ENCODE measurements around the gene SLC22A1.

The SLC22A1 gene

DNA sequence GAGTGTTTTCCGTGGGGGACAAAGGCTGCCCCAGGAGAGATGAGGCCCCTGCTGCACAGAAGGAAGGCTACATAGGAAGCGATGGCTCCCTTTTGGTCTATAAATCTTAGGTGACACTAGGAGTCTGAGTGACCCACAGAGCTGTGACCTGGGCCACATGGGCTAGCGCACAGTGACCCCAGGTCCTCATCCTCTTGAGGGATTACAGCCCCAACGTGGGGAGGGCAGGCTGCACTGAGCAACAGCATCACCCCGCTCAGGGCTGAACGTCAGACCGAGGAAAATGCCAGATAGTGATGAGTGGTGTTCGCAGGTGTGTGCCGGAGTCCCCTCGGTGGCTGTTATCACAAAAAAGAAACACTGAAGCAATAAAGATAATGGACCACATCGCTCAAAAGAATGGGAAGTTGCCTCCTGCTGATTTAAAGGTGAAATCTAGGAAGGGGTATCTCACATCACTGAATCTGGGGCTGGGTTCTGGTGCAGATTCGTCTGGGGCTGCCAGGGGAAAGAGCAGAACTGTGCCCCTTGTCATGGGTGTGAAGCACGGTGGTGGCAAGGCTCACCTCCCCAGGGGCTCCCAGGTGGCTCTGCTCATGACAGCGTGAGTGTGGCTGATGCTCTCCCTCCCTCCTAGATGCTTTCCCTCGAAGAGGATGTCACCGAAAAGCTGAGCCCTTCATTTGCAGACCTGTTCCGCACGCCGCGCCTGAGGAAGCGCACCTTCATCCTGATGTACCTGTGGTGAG lies 14.5 kb downstream of the SLC22A1 start:
- H3K4me3 ChIP-seq (ENCODE audit: low read length): no peak overlapping the region
- no peak overlapping the region for H3K27ac ChIP-seq (ENCODE audit: low read length)
- H3K27me3 ChIP-seq (ENCODE audit: low read depth, low read length): no peaks in the 10 kb centered on the region
- TF ChIP-seq CTCF (IDR thresholded peaks at IDR 0.05; ENCODE audit: low read depth, low read length) (no peak), EZH2phosphoT487 (IDR thresholded peaks at IDR 0.05; ENCODE audit: low read depth) (no peak)
- no peaks in the 10 kb centered on the region for H3K79me2 ChIP-seq (ENCODE audit: low read length)
- no peaks in the 10 kb centered on the region for H3K36me3 ChIP-seq (replicated peaks; ENCODE audit: low read depth, low read length)
- no peak overlapping the region for H3K4me2 ChIP-seq (ENCODE audit: low read length)
- H2AFZ ChIP-seq (ENCODE audit: low read depth, low read length): no peak overlapping the region
- no peak overlapping the region for H3K9ac ChIP-seq (ENCODE audit: low read length)
- H3K4me1 ChIP-seq (ENCODE audit: low read length): peaks cover 14% of the 10 kb centered on the region
- no peaks in the 10 kb centered on the region for H4K20me1 ChIP-seq (ENCODE audit: insufficient read depth, low read length)
- H3K9me3 ChIP-seq (ENCODE audit: insufficient read depth, low read length): no peaks in the 10 kb centered on the region

DNA sequence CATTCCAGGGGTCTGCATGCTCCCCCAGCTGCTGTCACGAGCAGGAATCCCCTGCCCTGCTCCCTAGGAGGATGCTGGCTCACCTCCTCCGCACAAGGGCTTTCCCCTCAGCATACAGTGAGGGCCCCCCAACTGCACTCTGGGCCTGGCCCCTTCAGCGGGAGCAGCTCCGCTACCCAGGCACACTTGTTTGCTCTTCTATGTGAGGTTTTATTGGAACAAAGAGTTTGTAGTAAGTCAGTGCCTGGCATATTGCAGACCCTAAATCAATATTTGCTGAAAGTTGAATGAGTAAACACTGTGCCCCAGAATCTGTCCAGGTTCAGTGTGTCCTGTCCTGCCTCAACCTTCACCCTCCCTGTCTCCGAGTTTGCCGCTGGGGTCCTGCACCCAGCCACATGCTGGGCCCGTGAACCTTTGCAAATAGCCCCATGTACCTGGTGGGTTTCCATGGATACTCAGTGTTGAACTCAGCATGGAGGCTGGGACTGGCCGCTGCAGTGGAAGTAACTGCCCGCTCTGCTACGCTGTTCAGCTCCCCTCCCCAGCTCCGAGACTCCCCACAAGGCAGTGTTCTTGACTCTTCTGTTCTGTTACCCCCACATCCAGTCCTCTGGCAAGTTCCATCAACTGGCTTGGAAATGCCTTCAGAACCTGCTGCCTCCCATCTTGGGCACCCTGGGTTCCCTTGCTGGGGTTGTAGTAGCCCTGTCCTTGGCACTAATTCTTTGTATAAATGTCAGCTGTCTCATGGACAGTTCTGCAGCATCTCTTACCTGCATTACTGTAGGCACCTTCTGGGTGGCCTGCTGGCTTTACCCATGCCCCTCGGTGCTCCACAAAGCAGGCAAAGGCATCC lies 15.7 kb downstream of the SLC22A1 start:
- H3K4me1 ChIP-seq (ENCODE audit: low read length): peaks cover 14% of the 10 kb centered on the region
- H4K20me1 ChIP-seq (ENCODE audit: insufficient read depth, low read length): no peaks in the 10 kb centered on the region
- H3K36me3 ChIP-seq (replicated peaks; ENCODE audit: low read depth, low read length): no peaks in the 10 kb centered on the region
- H3K4me3 ChIP-seq (ENCODE audit: low read length): no peak overlapping the region
- H3K27me3 ChIP-seq (ENCODE audit: low read depth, low read length): no peaks in the 10 kb centered on the region
- H3K27ac ChIP-seq (ENCODE audit: low read length): no peak overlapping the region
- no peak overlapping the region for H2AFZ ChIP-seq (ENCODE audit: low read depth, low read length)
- no peak overlapping the region for H3K9ac ChIP-seq (ENCODE audit: low read length)
- H3K9me3 ChIP-seq (ENCODE audit: insufficient read depth, low read length): no peaks in the 10 kb centered on the region
- H3K4me2 ChIP-seq (ENCODE audit: low read length): no peak overlapping the region
- no peaks in the 10 kb centered on the region for H3K79me2 ChIP-seq (ENCODE audit: low read length)
- TF ChIP-seq CTCF (IDR thresholded peaks at IDR 0.05; ENCODE audit: low read depth, low read length) (no peak), EZH2phosphoT487 (IDR thresholded peaks at IDR 0.05; ENCODE audit: low read depth) (no peak)

DNA sequence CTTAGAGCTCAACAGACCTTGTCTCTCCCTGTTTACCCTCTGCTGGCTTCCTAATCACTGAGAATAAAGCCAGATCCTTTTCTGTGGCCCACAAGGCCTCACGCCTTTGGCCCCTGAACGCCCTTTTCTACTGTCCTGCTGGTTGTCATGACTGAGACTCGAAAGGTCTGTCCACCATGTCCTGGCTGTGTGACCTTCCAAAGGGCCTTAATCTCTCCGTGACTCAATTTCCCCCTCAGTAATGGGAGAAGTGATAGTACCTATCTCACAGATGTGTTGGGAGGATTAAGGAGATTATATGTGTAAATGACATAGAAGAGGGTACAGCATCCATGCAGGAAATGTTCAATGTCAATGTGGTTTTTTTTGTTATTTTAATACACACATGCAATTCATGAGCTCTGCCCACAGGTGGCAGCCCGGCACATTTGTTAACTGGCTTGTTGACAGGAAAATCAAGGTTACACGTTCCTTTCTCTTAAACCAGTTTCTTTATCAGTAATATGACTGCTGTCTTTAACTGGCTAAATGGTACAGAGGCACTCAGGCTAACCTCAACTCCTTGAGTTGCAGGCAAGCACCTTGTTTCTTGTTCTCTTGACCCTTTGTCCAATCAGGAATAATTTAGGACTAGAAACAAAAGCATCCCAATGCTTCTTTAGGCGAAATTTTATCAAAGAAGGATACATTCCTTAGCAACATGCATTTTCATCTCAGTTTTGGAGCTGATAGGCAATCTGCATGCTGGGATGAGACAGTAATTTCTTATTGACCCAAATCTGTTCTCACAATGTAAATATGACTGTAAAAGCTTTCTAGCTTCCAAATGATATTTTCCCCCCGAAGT lies 16.6 kb downstream of the SLC22A1 start:
- no peaks in the 10 kb centered on the region for H3K79me2 ChIP-seq (ENCODE audit: low read length)
- H2AFZ ChIP-seq (ENCODE audit: low read depth, low read length): no peak overlapping the region
- H3K4me1 ChIP-seq (ENCODE audit: low read length): peaks cover 14% of the 10 kb centered on the region
- H3K27ac ChIP-seq (ENCODE audit: low read length): no peak overlapping the region
- no peaks in the 10 kb centered on the region for H3K9me3 ChIP-seq (ENCODE audit: insufficient read depth, low read length)
- peak; percentile 62 for TF ChIP-seq CTCF (IDR thresholded peaks at IDR 0.05; ENCODE audit: low read depth, low read length)
- no peak for TF ChIP-seq EZH2phosphoT487 (IDR thresholded peaks at IDR 0.05; ENCODE audit: low read depth)
- no peaks in the 10 kb centered on the region for H3K27me3 ChIP-seq (ENCODE audit: low read depth, low read length)
- no peak overlapping the region for H3K4me3 ChIP-seq (ENCODE audit: low read length)
- no peak overlapping the region for H3K9ac ChIP-seq (ENCODE audit: low read length)
- no peak overlapping the region for H3K4me2 ChIP-seq (ENCODE audit: low read length)
- H4K20me1 ChIP-seq (ENCODE audit: insufficient read depth, low read length): no peaks in the 10 kb centered on the region
- H3K36me3 ChIP-seq (replicated peaks; ENCODE audit: low read depth, low read length): no peaks in the 10 kb centered on the region
